Immature natural killer cell (primary cell): ENCODE data around the gene CFAP58. TPM values are rescaled to one million over a fixed set of nuclear protein-coding genes. Genes with fewer than 3 reads are reported as not detected.

ENCODE experiments used
- DNase-seq, 3 donors: peaks; one replicate each; pipeline ENCODE4 v3.0.0; 2022; ENCODE audit warnings: mixed read lengths in 1 of 3
- H3K27ac Mint-ChIP-seq, 6 donors: one replicate each; pipeline ENCODE4 v1.8.0; 2020; ENCODE audit warnings: mixed read lengths in 6 of 6, mild to moderate bottlenecking in 5 of 6, inconsistent platforms in 4 of 6, moderate library complexity in 3 of 6
- H3K27me3 Mint-ChIP-seq, 3 donors: one replicate each; pipeline ENCODE4 v1.8.0; 2020 to 2021; ENCODE audit warnings: low read depth in 3 of 3, mild to moderate bottlenecking in 3 of 3, mixed read lengths in 3 of 3, moderate library complexity in 3 of 3, inconsistent platforms in 1 of 3
- H3K36me3 Mint-ChIP-seq, 3 donors: one replicate each; pipeline ENCODE4 v1.8.0; 2020; ENCODE audit warnings: mixed read lengths in 3 of 3, inconsistent platforms in 2 of 3, mild to moderate bottlenecking in 2 of 3
- H3K4me1 Mint-ChIP-seq, 2 donors: one replicate each; pipeline ENCODE4 v1.8.0; 2020; ENCODE audit warnings: inconsistent platforms in 2 of 2, mild to moderate bottlenecking in 2 of 2, mixed read lengths in 2 of 2, moderate library complexity in 1 of 2
- H3K4me3 Mint-ChIP-seq, 5 donors: one replicate each; pipeline ENCODE4 v1.8.0; 2020; ENCODE audit warnings: mild to moderate bottlenecking in 5 of 5, mixed read lengths in 5 of 5, inconsistent platforms in 3 of 5, moderate library complexity in 3 of 5
- H3K9me3 Mint-ChIP-seq, 6 donors: one replicate each; pipeline ENCODE4 v1.8.0; 2020; ENCODE audit warnings: mild to moderate bottlenecking in 6 of 6, mixed read lengths in 6 of 6, inconsistent platforms in 4 of 6, moderate library complexity in 3 of 6
- polyA plus RNA-seq, 3 donors: library from polyadenylated mRNA; unstranded; fragments of 300-500 nt; fragmentation: Illumina TruSeq; gene quantifications; one replicate each; pipeline ENCODE4 v1.2.3, GENCODE V29; 2021

CFAP58 gene
- polyA plus RNA-seq, 3 donors from 2014 or later: not detected

DNA sequence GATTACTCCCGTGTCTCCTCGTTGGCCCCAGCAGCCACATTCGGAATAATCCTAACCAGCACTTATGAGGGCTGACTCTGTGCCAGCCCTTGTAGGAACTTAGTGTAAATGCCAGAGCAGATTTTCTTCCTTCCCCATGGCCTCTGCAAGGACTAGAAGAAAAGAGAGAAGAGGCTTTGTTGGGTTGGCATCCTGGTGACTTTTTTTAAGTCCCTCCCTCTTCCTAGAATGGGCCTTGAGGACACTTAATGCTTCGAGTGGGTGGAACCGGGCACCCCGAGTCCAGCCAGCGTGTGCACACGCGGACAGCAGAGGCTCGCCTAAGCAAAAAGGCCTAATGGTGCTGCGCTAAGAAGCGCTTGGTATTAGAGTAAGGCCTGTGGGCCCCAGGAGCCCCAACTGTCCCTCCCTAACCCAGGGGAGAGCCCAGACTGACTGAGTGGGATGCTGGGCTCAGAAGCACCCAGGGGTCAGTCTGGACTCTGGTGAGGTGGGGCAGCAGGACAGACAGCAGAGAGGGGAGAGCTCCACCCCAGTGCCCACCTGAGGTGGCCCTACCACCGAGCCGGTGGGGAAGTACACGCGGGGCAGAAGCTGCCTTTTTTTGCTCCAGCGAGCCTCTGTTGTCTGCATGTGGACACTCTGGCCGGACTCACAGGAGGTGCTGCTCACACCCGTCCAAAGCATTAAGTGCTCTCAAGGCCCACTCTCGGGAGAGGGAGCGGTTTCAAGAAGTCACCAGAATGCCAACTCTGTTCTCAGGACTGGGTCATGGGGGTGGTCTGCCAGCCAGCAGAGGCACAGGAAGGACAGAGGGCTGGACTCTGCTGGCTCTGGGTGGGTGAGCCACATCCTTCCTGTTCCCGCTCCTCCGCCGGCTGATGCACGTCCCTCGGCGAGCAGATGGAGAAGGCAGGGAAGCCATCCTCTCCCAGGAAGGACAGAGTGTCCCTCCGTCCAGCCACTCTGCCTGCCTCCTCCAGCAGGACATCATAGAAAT, 27.9 kb upstream of the CFAP58 start:
- H3K4me1 Mint-ChIP-seq: peaks cover 100% of the 10 kb centered on the region in 2 donors
- no peaks in the 10 kb centered on the region for H3K9me3 Mint-ChIP-seq
- peaks cover 26 to 75% (median 68%) of the 10 kb centered on the region in 3 donors for H3K27me3 Mint-ChIP-seq
- peak overlapping the region; percentile 80 to 90 (median 88) for H3K4me3 Mint-ChIP-seq
- DNase-seq: peak in 1 of 3 donors; percentile 43
- peaks cover 0 to 6% (median 4%) of the 10 kb centered on the region in 3 donors for H3K36me3 Mint-ChIP-seq
- H3K27ac Mint-ChIP-seq: peak overlapping the region; percentile 96 to 100 (median 99)

DNA sequence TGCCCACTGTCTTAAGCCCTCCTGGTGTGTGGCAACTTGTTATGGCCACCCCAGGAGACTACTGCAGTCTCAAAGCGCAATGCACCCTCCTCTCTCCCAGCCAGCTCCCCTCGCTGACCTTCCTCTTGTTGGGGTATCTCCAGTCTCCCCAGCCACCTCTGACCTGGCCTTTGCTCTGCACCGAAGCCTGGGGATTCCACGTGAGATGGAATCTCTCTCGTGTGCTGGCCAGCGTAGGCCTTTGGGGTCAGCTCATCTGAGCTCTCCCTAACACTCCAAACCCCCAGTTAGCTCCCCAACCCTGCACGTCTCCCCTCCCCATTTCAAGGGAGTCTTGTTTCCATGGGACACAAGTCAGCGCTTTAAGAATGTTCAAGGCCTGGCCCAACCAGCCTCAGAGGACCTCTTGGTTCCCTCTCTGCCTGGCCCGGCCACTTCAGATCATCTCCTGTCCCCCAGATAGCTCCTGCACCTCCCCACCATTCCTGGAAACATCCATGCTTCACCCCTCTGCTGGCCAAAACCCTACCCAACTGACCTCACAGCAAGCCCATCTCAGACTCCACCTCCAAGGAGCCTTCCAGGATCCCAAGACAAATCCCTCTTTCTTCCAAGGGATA, 26.5 kb upstream of the CFAP58 start:
- Mint-ChIP-seq H3K4me1 (peaks cover 100% of the 10 kb centered on the region in 2 donors), H3K27ac (peak overlapping the region; percentile 96 to 100 (median 99)), H3K9me3 (no peaks in the 10 kb centered on the region), H3K4me3 (peak overlapping the region; percentile 80 to 90 (median 88)), H3K36me3 (peaks cover 0 to 9% (median 6%) of the 10 kb centered on the region in 3 donors), H3K27me3 (peaks cover 26 to 75% (median 69%) of the 10 kb centered on the region in 3 donors)
- DNase-seq: no peak

DNA sequence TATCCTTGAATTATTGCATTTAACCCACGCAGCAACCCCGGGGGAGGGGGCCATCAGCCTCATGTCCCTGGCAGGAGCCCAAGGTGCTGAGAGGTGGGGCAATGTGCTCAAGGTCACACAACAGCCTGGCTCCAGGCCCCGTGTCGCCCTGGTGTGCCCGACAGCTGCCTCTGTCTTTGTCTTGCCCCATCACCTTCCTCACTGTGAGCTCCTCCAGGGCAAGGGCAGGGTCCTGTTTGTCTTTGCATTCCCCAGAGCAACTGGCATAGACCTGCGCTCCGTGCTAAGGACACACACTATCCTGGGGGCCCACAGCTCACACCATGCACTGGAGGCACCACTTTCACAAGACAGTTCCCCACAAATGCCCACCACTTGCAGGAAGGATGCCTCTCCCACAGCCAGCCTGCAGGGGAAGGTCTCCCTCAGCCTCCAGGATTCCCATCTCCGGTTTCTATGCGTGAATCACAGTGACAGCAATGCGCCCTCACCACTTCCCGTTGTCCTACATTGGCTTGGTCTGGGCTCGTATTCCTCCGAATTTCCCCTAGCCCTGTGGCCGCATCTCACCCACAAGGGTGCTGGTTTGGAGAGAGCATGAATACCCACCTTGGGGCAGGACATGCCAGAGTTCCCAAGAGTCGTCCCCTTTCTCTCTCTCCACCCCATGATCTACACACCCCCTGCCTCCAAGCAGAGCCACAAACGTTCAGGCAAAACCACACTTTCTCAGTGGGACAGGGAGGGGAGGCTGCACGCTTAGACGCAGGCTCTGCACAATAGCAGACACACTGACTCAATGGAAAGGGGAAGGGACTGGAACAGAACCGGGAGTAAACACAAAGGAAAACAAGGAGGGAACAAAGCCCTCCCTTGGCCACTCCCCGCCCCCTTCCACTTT, 25.6 kb upstream of the CFAP58 start:
- peak in 2 of 3 donors; percentile 47 to 48 for DNase-seq
- H3K27me3 Mint-ChIP-seq: peaks cover 28 to 70% (median 67%) of the 10 kb centered on the region in 3 donors
- peaks cover 3 to 12% (median 6%) of the 10 kb centered on the region in 3 donors for H3K36me3 Mint-ChIP-seq
- no peaks in the 10 kb centered on the region for H3K9me3 Mint-ChIP-seq
- peak overlapping the region; percentile 96 to 100 (median 99) for H3K27ac Mint-ChIP-seq
- H3K4me3 Mint-ChIP-seq: peak overlapping the region; percentile 80 to 90 (median 88)
- peaks cover 99 to 100% of the 10 kb centered on the region in 2 donors for H3K4me1 Mint-ChIP-seq

DNA sequence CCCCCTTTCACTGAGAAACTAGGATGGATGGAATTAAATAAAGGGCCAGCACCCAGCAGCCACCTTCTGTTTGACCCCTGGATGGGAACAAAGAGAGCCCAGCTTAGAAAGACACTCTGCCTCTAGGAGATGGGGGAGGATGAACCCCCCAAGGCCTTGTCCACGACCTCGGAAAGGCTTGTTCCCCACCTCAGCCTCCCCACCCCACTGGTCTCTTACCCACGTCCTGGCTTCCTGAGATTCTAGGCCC, 25.1 kb upstream of the CFAP58 start:
- DNase-seq: no peak
- H3K36me3 Mint-ChIP-seq: peaks cover 4 to 15% (median 6%) of the 10 kb centered on the region in 3 donors
- H3K4me3 Mint-ChIP-seq: peak overlapping the region; percentile 80 to 90 (median 88)
- H3K4me1 Mint-ChIP-seq: peaks cover 99 to 100% of the 10 kb centered on the region in 2 donors
- no peaks in the 10 kb centered on the region for H3K9me3 Mint-ChIP-seq
- H3K27ac Mint-ChIP-seq: peak overlapping the region; percentile 96 to 100 (median 99)
- H3K27me3 Mint-ChIP-seq: peaks cover 28 to 71% (median 67%) of the 10 kb centered on the region in 3 donors

DNA sequence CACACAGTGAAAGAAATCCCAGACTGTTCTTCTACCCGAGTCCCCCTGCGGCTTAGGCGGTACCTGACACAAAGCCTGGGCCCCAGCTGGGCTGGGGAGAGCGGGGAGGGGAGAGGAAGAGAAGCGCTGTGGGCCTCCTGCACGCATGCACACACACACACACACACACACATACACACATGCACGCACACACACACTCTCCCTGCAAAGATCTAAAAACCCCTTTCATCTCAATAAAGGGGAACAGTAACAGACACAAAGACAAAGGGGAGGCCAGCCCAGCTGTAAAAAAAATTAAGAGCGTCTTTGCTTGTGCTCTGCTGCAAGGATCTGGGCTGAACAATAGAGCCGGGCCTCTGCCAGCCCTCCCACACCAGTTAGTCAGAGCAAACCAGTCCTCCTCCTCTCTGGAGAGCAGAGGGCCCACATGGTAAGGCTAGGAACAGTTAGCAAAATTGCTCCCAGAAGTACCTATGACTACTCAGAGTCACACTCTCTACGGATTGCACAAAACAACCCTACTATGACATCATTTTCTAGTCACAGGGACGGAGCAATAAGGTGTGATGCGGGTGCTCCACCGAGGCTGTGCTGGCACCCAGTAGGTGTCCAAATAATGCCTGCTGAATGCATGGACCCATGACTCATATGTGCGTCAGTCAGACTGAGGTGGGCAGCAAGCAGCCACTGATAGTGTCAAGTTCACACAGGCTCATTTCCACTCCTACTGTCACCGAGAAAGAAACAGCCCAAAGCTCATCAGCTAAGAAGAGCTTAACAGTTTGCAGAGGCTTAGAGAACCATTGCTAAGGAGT, 24.5 kb upstream of the CFAP58 start:
- Mint-ChIP-seq H3K4me1 (peaks cover 99 to 100% of the 10 kb centered on the region in 2 donors), H3K36me3 (peaks cover 4 to 15% (median 6%) of the 10 kb centered on the region in 3 donors), H3K9me3 (no peaks in the 10 kb centered on the region), H3K27me3 (peaks cover 26 to 72% (median 64%) of the 10 kb centered on the region in 3 donors), H3K27ac (peak overlapping the region; percentile 96 to 100 (median 99)), H3K4me3 (peak overlapping the region; percentile 80 to 90 (median 88))
- DNase-seq: peak; percentile 92 to 95 (median 92)

DNA sequence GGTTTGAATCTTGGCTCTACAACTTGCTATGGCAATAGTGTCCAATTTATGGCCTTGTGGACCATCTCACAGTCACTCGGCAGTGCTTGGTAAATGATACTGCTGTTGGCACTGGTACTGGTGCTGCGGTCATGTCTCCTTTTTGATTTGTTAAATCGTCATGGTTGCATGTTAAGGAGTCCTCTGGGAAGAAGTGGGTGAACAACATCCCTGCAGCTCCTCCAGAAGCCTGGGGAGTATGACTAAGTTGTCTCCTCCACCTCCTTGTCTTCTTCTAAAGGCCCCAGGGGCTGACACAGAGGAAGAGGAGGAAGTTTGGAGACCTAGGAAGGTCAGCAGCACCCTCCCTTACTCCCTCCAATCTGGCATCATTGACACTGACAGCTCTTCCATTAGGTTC, 23.9 kb upstream of the CFAP58 start:
- Mint-ChIP-seq H3K27ac (peak overlapping the region; percentile 96 to 100 (median 99)), H3K36me3 (peaks cover 4 to 15% (median 6%) of the 10 kb centered on the region in 3 donors), H3K27me3 (peaks cover 24 to 65% (median 58%) of the 10 kb centered on the region in 3 donors), H3K4me1 (peaks cover 99 to 100% of the 10 kb centered on the region in 2 donors), H3K4me3 (peak overlapping the region; percentile 80 to 90 (median 88)), H3K9me3 (no peaks in the 10 kb centered on the region)
- no peak for DNase-seq

DNA sequence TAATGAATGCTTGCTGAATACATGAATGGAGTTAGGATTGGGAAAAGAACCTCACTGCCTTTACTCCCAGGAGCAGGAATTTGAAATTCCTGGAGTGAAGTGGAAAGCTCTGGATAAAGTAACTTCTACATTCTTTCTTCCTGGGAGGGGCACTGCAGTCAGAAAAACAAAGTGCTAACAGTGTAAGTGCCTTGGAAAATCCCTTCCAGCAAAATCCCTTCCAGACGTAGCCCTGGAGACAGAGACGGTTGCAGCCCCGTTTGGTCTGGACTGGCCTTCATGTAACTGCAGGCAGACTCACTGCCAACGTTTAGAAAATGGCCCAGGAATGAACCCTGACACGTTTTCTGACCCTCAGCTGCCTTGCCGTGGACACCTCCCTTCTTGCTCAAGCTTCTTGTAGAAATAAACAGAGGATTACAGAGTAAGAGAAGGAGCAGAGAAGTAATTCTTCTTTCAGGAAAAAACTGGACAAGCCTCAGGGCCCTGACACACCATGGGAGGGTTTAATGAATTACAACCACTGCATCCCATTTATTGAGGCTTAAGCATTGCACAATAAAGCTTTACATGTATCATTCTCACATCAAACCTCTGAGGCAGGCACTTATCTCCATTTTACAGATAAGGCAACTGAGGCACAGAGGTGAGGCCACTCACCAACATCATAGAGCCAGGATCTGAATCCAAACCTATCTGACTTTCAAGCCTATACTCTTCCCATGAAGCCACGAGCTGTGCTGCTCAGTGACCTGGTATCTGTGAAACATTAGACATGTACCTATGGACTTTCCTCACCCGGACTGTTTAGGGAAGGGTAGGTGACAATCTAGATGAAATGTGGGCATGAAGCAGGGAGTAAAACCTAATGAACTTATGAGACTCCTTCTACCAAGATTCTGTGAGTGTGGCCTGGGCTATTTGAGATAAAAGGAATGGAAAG, 23.2 kb upstream of the CFAP58 start:
- H3K9me3 Mint-ChIP-seq: no peaks in the 10 kb centered on the region
- peaks cover 3 to 9% (median 4%) of the 10 kb centered on the region in 3 donors for H3K36me3 Mint-ChIP-seq
- H3K27me3 Mint-ChIP-seq: peaks cover 18 to 59% (median 52%) of the 10 kb centered on the region in 3 donors
- peaks cover 99 to 100% of the 10 kb centered on the region in 2 donors for H3K4me1 Mint-ChIP-seq
- H3K4me3 Mint-ChIP-seq: peak overlapping the region; percentile 29 to 90 (median 88)
- peak overlapping the region; percentile 96 to 100 (median 99) for H3K27ac Mint-ChIP-seq
- DNase-seq: no peak

DNA sequence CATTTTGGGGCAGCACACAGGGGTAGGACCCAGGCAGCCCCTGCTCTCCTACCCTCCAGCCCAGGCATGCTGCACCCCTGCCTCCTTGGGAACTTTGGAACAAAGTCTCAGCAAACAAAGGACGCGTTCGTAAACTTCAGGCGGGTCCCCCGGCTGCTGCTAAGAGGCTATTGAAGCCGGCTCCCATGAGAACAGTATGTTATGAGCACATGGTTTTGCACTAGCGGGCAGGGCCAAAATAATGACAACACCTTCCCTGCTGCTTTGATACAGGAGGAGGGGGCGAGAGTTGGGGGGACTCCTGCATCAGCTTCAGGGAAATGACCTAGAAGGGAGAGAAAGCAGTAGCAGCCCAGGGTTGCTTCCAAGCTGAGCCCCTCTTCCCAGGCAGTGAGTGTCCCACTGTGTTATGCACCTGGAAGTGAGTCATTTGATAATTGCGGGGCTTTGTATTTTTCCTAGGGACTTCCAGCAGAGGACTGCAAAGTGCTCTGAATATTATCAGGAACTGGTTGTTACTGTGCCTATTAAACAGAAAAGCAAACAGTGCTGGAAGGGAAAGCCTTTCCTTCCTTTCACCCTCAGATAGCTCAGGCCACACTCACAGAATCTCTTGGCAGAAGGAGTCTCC, 22.3 kb upstream of the CFAP58 start:
- Mint-ChIP-seq H3K36me3 (peaks cover 3 to 9% (median 4%) of the 10 kb centered on the region in 3 donors), H3K27ac (peak overlapping the region; percentile 96 to 100 (median 99)), H3K9me3 (no peaks in the 10 kb centered on the region), H3K4me1 (peaks cover 98 to 100% of the 10 kb centered on the region in 2 donors), H3K27me3 (peaks cover 18 to 54% (median 46%) of the 10 kb centered on the region in 3 donors), H3K4me3 (peak overlapping the region in 3 of 5 donors; percentile 10 to 46 (median 29))
- DNase-seq: no peak

DNA sequence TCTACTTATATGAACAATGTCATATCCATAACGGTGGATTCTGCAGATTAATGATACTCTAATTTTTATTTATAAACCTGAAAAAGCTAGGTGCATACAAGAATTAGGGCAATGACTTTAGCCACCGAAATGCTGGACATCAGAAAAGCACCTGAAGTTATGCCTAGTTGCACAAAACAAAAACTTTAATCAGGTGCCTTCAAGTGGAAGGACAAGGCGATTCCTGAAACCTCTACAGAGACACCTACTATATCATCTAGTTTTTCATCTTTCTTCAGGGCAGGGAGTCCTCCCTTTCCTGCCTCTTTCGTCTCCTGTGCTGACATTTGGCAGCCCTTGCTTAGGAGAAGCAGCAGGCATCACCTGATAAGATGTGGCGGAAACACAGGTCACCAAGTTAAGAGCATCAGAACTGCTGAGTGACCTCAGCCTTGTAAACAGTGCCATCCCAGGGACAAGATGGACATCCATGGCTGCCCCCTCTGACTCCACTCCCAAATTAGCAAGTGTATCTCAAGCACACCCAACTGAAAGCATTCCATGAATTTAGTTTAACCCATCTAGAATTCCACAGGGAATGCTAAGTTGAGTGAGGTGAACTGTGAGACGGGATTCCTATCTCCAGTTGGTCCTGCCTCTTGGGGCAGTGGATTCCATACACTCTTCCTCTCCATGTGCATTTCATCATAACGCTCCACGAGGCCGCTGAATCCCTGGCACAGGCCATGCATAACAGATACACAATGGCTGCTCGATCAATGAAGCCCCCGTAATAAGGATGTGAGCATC, 21.2 kb upstream of the CFAP58 start:
- peak overlapping the region; percentile 96 to 100 (median 99) for H3K27ac Mint-ChIP-seq
- no peaks in the 10 kb centered on the region for H3K9me3 Mint-ChIP-seq
- H3K4me1 Mint-ChIP-seq: peaks cover 95 to 98% of the 10 kb centered on the region in 2 donors
- H3K4me3 Mint-ChIP-seq: peak overlapping the region; percentile 36 to 80 (median 70)
- no peak for DNase-seq
- peaks cover 19 to 54% (median 46%) of the 10 kb centered on the region in 3 donors for H3K27me3 Mint-ChIP-seq
- H3K36me3 Mint-ChIP-seq: peaks cover 3 to 9% (median 8%) of the 10 kb centered on the region in 3 donors

DNA sequence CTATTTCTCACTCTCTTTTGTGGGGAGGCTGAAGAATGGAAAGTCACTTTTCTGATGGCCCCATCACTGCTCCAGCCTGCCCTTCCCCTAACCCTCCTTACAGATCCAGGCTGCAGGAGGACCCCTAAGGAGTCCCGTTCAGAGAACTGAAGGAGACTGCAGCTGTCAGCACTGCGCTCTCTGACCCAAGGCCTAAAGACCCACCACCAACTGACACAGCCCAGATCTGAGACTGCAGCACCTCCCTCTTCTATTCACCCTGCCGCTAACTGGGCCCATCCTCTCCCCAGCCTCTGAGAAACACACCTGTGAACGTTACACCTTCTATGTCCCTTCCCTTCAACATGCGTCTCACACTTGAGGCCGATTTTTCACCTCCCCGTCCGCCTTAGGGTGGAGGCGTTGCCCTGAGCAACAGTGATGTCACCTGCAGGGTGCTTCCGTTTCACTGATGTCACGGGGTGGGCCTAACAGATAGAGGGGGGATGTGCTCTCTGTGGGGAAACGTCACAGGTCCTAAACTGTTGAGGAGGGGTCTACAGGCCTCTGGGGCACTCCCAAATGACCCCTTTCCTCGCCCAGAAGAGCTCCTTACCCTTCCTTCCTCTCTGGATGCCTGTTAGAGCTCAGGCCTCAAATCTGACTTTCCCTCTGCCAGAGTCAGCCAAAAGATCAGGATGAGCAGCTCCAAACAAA, 20.5 kb upstream of the CFAP58 start:
- H3K27ac Mint-ChIP-seq: peak overlapping the region; percentile 96 to 100 (median 99)
- peaks cover 88 to 92% of the 10 kb centered on the region in 2 donors for H3K4me1 Mint-ChIP-seq
- DNase-seq: peak; percentile 81 to 86 (median 83)
- H3K9me3 Mint-ChIP-seq: no peaks in the 10 kb centered on the region
- H3K4me3 Mint-ChIP-seq: peak overlapping the region; percentile 36 to 80 (median 70)
- H3K27me3 Mint-ChIP-seq: peaks cover 21 to 52% (median 47%) of the 10 kb centered on the region in 3 donors
- peaks cover 3 to 9% (median 8%) of the 10 kb centered on the region in 3 donors for H3K36me3 Mint-ChIP-seq
